Aorta (tissue), 5 donors: ENCODE data around the gene NUCB1. TPM values are rescaled to one million over a fixed set of nuclear protein-coding genes. Genes with fewer than 3 reads are reported as not detected.
A peak's percentile ranks its signal among the peaks of the same experiment; 100 is the strongest.

Experiments used
- ATAC-seq: fragments of 200-7000 bp; cut with Tn5 transposase; one replicate; pipeline ENCODE4 v1.9.1; 2022; ENCODE audit warnings: moderate library complexity; ENCODE audit not compliant: low FRiP score
- DNase-seq, 2 donors: peaks; one replicate each; pipeline ENCODE4 v3.0.0-alpha.2; 2020
- H3K27ac ChIP-seq, 2 donors: one replicate each; pipeline ENCODE4 v1.5.1; 2013; ENCODE audit warnings: low read length in 2 of 2, mild to moderate bottlenecking in 2 of 2, moderate library complexity in 2 of 2, control low read depth in 1 of 2, inconsistent platforms in 1 of 2, low read depth in 1 of 2
- H3K27me3 ChIP-seq, 2 donors: one replicate each; pipeline ENCODE4 v1.6.1; 2013; ENCODE audit warnings: control low read depth in 1 of 2, low read length in 1 of 2, mild to moderate bottlenecking in 1 of 2, moderate library complexity in 1 of 2; ENCODE audit not compliant: insufficient read depth in 2 of 2, control insufficient read depth in 1 of 2
- H3K36me3 ChIP-seq, 2 donors: one replicate each; pipeline ENCODE4 v1.6.1; 2013; ENCODE audit warnings: control low read depth in 1 of 2, low read length in 1 of 2, mild to moderate bottlenecking in 1 of 2; ENCODE audit not compliant: insufficient read depth in 2 of 2, control insufficient read depth in 1 of 2
- H3K4me1 ChIP-seq, 2 donors: one replicate each; pipeline ENCODE4 v1.6.1; 2013; ENCODE audit warnings: low read length in 2 of 2, control low read depth in 1 of 2, mild to moderate bottlenecking in 1 of 2, moderate library complexity in 1 of 2; ENCODE audit not compliant: insufficient read depth in 2 of 2, control insufficient read depth in 1 of 2
- H3K4me3 ChIP-seq, 2 donors: one replicate each; pipeline ENCODE4 v1.5.1; 2013; ENCODE audit warnings: low read length in 2 of 2, control low read depth in 1 of 2, mild to moderate bottlenecking in 1 of 2
- H3K9me3 ChIP-seq: one replicate; pipeline ENCODE4 v1.6.1; 2013; ENCODE audit warnings: mild to moderate bottlenecking, low read length; ENCODE audit not compliant: control insufficient read depth
- WGBS, 2 donors: extraction: QIAGEN DNeasy Blood & Tissue Kit; methylation state at CpG; one replicate each; pipeline ENCODE4 v1.1.7; 2013; 5-methylcytosine and 5-hydroxymethylcytosine counted together
- intact Hi-C, 2 donors: fragments of 100-400 bp; cut with DNase I; formaldehyde crosslinking; loops; one replicate each; pipeline versions ENCODE4 v1.14.2 to v1.15.0; 2022
- polyA plus RNA-seq, 2 donors: library from polyadenylated mRNA; stranded (reverse); fragments of 200-250 nt; gene quantifications; one replicate each; pipeline ENCODE4 v1.2.3, GENCODE V29; 2013
- total RNA-seq, 2 donors: library from RNA; stranded (reverse); fragmentation: NEBNext Ultra II Directional; extraction: Animal tissue kit (Norgen Biotek cat#: 25700); gene quantifications; one replicate each; pipeline ENCODE4 v1.2.1, GENCODE V29; 2021
- donor health status: healthy with polysubstance abuse.
- donor health status: Bipolar disorder and iron deficiency.
- donor health status: DM: no; HTN: no; CAD: no.
- donor health status: DM: no; HTN: no; CAD: no.
- donor health status: DM: yes; HTN: yes; CAD: no.

NUCB1 gene
- total and polyA plus RNA-seq, 4 donors = 82.9 to 380 (median 325) TPM

DNA sequence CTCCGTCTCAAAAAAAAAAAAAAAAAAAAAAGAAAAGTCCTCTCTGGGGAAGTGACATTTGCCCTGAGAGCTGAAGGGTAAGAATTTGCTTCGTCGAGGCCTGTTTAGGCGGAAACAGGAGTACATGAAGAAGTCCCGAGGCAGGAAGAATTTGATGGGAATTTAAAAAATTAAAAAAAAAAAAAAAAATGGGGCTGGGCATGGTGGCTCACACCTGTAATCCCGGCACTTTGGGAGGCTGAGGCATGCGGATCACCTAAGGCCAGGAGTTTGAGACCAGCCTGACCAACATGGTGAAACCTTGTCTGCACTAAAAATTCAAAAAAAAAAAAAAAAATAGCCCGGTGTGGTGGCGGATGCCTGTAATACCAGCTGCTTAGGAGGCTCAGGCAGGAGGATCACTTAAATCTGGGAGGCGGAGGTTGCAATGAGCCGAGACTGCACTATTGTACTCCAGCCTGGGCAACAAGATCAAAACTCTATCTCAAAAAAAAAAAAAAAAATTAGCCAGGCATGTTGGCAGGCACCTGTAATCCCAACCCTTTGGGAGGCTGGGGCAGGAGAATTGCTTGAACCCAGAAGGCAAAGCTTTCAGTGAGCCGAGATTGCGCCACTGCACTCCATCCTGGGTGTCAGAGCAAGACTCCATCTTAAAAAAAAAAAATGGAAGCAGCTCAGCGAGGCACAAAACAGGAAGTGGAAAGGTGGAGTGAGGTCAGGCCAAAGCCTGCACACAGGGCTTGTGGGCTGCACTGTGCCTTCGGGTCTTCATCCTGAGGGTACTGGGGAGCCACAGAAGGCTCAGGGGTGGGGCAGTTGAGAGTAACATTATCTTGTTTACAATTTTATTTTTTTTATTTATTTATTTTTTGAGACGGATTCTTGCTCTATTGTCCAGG lies 59.5 kb downstream of the NUCB1 start:
- intact Hi-C loops = loop anchor here (5.0 to 10.0 kb wide), 2 partner anchors 32 to 85 kb away; partner anchors contain the start of gene PPP1R15A (in 1 of the 2)
- ATAC-seq (no peak), DNase-seq (peak in 1 of 2 donors; percentile 70)
- WGBS, 2 donors = 84 to 88% methylated on average over 15 to 16 of the region's 16 CpGs
- no peaks in the 10 kb centered on the region for H3K27me3 ChIP-seq
- no peak overlapping the region for H3K27ac ChIP-seq
- no peak overlapping the region for H3K4me3 ChIP-seq
- H3K36me3 ChIP-seq = no peaks in the 10 kb centered on the region
- H3K9me3 ChIP-seq = no peaks in the 10 kb centered on the region
- peaks cover 0 to 1% of the 10 kb centered on the region in 2 donors for H3K4me1 ChIP-seq

DNA sequence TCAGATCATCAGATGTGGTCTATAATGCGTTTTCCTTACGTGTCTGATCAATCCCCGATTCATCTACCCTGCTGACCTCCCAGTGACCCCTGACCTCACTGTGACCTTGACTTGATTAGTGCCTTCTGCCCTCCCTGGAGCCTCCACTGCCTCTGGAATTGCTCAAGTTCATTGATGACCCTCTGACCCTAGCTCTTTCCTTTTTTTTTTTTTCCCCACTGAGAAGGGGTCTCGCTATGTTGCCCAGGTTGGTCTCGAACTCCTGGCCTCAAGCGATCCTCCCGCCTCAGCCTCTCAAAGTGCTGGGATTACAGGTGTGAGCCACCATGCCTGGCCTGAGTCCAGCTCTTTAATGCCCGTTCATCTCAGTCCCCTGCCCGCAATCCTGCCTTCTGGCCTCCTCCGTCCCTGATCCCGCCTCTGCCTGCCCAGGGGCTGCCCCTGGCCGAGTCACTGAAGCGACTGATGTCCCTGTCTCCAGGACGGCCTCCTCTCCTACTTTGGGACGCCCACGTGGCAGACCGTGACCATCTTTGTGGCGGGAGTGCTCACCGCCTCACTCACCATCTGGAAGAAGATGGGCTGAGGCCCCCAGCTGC lies 61.0 kb downstream of the NUCB1 start:
- no peak overlapping the region for H3K4me3 ChIP-seq
- H3K36me3 ChIP-seq = no peaks in the 10 kb centered on the region
- no peak for ATAC-seq
- peaks cover 0 to 1% of the 10 kb centered on the region in 2 donors for H3K4me1 ChIP-seq
- no peaks in the 10 kb centered on the region for H3K9me3 ChIP-seq
- intact Hi-C loops = loop anchor here (5.0 to 10.0 kb wide), 2 partner anchors 34 to 86 kb away; partner anchors contain the start of gene PPP1R15A (in 1 of the 2)
- WGBS, 2 donors = 83 to 85% methylated on average over 19 of the region's 19 CpGs
- H3K27me3 ChIP-seq = peaks cover 0 to 2% of the 10 kb centered on the region in 2 donors
- H3K27ac ChIP-seq = no peak overlapping the region
- DNase-seq = no peak

DNA sequence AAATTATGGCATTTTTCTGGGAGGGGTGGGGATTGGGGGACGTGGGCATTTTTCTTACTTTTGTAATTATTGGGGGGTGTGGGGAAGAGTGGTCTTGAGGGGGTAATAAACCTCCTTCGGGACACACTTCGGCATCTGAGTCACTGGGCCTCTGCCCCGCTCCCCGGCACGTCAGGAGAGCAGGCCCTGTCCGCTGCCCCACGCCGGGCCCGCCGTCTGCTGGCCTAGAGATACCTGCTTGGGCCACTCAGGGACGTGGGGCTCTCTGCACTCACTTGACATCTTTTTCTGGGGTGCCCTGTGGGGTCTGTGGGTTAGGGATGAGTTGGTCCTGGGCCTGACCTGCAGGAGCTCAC lies 61.5 kb downstream of the NUCB1 start:
- Histone ChIP-seq H3K4me1 (no peaks in the 10 kb centered on the region), H3K9me3 (no peaks in the 10 kb centered on the region), H3K36me3 (no peaks in the 10 kb centered on the region), H3K4me3 (no peak overlapping the region), H3K27ac (no peak overlapping the region), H3K27me3 (peaks cover 0 to 2% of the 10 kb centered on the region in 2 donors)
- WGBS, 2 donors = 83 to 85% methylated on average over 12 of the region's 12 CpGs
- DNase-seq (no peak), ATAC-seq (no peak)
- intact Hi-C loops = loop anchor here (5.0 to 10.0 kb wide), 2 partner anchors 34 to 87 kb away; partner anchors contain the start of gene PPP1R15A (in 1 of the 2)

DNA sequence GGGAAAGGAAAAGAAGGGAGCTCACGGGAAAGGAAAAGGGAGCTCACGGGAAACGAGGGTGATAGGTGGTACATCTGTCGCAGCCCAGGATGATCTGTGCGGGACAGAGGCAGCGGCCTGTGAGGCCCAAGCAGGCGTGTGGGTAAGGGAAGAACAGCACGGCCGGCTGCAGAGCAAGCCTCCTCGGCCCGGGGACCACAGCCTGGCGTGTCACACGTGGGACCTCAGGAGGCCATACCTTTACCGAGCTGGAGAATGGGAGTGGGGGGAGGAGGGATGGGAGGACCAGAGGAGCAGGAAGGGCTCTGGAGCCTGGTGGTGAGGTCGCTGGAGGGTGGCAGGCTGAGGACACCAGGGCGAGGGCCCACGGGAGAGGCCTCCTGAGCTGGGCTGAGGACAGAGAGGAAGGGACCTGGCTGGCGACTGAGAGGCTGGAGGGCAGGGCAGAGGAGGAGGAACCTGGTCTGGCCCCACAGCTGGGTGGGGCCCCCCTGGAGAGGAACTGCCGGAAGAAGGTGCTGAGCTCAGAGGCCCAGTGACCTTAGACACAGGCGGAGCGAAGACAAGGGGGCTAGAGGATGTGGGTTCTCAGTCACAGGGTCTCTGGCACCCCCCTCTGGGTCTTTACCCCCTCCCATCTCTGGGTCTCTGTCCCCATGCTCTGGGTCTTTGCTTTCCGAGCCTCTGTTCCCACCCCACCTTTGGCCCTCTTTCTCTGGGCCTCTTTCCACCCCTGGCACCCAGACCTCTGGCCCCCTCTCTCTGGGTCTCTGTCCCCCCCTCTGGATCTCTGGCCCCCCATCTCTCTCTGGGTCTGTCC lies 62.1 kb downstream of the NUCB1 start:
- 69 to 75% methylated on average over 22 of the region's 22 CpGs for WGBS, 2 donors
- no peaks in the 10 kb centered on the region for H3K4me1 ChIP-seq
- ATAC-seq (no peak), DNase-seq (peak in 1 of 2 donors; percentile 85)
- no peak overlapping the region for H3K4me3 ChIP-seq
- intact Hi-C loops = loop anchor here (5.0 to 10.0 kb wide), 2 partner anchors 35 to 87 kb away; partner anchors contain the start of gene PPP1R15A (in 1 of the 2)
- peaks cover 0 to 2% of the 10 kb centered on the region in 2 donors for H3K27me3 ChIP-seq
- H3K27ac ChIP-seq = peak overlapping the region in 1 of 2 donors; percentile 61
- H3K9me3 ChIP-seq = no peaks in the 10 kb centered on the region
- no peaks in the 10 kb centered on the region for H3K36me3 ChIP-seq

DNA sequence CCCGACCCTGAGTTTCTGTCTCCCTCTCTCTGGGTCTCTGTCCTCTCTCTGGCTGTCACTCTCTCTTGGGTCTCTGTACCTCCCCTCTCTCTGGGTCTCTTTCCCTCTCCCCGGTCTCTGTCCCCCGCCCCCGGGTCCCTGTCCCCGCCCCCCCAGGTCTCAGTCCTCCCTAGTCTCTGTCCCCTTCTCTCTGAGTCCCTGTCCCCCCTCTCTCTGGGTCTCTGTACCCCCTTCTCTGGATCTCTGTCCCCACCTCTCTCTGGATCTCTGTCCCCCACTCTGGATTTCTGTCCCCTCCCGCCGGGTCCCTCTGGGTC lies 62.7 kb downstream of the NUCB1 start:
- H3K36me3 ChIP-seq = no peaks in the 10 kb centered on the region
- intact Hi-C loops = loop anchor here (5.0 to 10.0 kb wide), 2 partner anchors 36 to 88 kb away; partner anchors contain the start of gene PPP1R15A (in 1 of the 2)
- H3K27me3 ChIP-seq = peaks cover 0 to 2% of the 10 kb centered on the region in 2 donors
- no peak overlapping the region for H3K4me3 ChIP-seq
- no peaks in the 10 kb centered on the region for H3K9me3 ChIP-seq
- no peaks in the 10 kb centered on the region for H3K4me1 ChIP-seq
- DNase-seq (no peak), ATAC-seq (no peak)
- WGBS, 2 donors = 63 to 68% methylated on average over 4 to 7 of the region's 7 CpGs
- H3K27ac ChIP-seq = peak overlapping the region in 1 of 2 donors; percentile 61

DNA sequence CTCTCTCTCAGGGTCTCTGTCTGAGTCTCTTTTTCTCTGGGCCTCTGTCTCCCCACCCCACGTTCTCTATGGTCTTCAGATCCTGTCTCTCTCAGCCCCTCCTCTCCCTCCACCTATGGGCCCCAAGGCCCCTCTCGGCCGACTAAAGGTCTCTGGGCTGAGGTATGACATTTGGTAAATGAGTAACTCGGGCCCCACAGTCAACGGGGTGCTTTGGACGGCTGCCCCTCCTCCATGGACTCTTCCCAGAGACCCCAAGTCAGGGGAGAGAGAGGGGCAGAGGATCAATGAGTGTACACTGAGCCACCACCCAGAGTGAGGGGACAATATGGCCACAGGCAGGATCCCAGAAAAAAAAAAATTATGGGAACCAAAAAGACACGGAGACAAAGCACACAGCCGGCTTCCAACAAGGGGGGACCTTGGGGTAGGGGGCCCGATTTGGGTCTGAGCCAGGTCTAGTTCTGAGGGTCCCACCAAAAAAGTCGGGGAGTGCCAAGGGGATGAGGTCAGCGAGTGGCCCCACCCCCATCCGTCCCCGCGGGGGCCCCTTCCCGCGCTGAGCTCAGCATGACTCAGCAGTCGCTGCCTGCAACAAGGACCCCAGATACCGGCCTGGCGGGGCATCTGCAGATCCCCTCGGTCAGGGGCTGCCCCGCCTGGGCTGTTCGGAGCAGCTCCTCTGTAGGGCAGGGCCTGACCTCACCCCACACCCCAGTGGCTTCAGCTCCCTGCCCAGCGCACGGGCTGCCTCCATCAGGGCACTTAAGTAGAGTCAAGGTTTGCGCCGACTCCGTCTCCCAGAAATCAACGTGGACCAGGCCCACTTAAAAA lies 63.5 kb downstream of the NUCB1 start:
- peaks cover 0 to 2% of the 10 kb centered on the region in 2 donors for H3K27me3 ChIP-seq
- no peaks in the 10 kb centered on the region for H3K9me3 ChIP-seq
- no peaks in the 10 kb centered on the region for H3K4me1 ChIP-seq
- intact Hi-C loops = loop anchor here (2.0 to 10.0 kb wide), 3 partner anchors 29 to 89 kb away; partner anchors contain the start of genes GYS1 (in 1 of the 2), PPP1R15A (in 1 of the 2) and RUVBL2 (in 1 of the 2)
- DNase-seq = peak; percentile 89 to 93
- WGBS, 2 donors = 5 to 7% methylated on average over 28 of the region's 28 CpGs
- H3K27ac ChIP-seq = peak overlapping the region; percentile 80 to 92
- no peaks in the 10 kb centered on the region for H3K36me3 ChIP-seq
- peak; percentile 53 for ATAC-seq
- no peak overlapping the region for H3K4me3 ChIP-seq

DNA sequence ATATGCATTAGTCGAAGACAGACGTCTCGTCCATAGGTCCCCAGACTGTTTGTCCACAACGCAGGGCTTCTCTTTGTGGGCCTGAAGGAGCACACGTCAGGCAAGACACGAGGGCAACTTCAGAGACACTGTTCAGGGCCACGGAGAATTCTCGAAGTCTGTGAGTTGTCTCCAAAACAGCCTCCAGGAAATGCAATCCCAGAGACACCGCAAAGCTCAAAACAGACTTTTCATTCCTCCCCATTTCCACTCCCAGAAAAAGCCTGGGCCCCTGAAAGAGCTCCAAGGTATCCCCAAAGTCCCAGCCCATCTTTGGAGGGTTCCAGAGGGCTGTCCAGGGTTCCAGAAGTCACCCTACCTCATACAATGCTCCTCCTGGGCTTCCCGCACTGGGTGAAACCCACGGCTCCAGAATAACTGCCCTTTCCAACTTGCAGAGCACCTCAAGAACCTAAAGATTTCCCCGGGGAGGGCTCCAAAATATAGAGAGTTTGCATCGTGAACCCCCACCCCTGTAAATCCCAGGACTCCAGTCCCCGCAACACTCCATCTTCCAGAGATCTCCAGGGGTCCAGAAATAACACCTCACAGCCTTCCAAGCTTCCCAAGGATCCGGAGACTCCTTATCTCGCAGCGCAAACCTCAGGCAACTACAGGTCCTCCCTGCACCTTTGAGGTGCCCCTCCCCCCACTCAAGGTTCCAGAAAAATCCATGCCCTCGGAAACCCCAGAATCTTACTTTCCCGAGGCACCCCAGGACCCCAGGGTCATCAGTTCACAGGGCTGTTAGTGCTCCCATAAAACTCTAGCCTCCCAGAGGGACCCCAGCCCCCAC lies 64.3 kb downstream of the NUCB1 start:
- intact Hi-C loops = loop anchor here (2.0 to 10.0 kb wide), 5 partner anchors 28 to 172 kb away; partner anchors contain the start of genes PPP1R15A (in 2 of the 2), GYS1 (in 1 of the 2) and RUVBL2 (in 1 of the 2)
- Histone ChIP-seq H3K36me3 (no peaks in the 10 kb centered on the region), H3K27ac (peak overlapping the region; percentile 80 to 92), H3K4me1 (no peaks in the 10 kb centered on the region), H3K9me3 (no peaks in the 10 kb centered on the region), H3K27me3 (peaks cover 0 to 2% of the 10 kb centered on the region in 2 donors), H3K4me3 (peak overlapping the region; percentile 33 to 72)
- 5 to 6% methylated on average over 19 of the region's 19 CpGs for WGBS, 2 donors
- no peak for ATAC-seq
- DNase-seq = peak in 1 of 2 donors; percentile 64
